Hepatocyte (in vitro differentiated cells): ENCODE measurements around the gene ADGRV1. TPM values are rescaled to one million over a fixed set of nuclear protein-coding genes. Genes with fewer than 3 reads are reported as not detected.

Source experiments
- DNase-seq: peaks from one replicate; pipeline ENCODE4 v3.0.0-alpha.2; 2016; ENCODE audit warnings: low spot score
- H2AFZ ChIP-seq: fragments of 200-600 bp; sonication (generic); 2 replicates; pipeline ENCODE4 v1.6.0; 2016; ENCODE audit warnings: antibody characterized with exemption, mild to moderate bottlenecking
- H3K27ac ChIP-seq: fragments of 200-600 bp; sonication (generic); 2 replicates; pipeline ENCODE4 v1.5.1; 2016; ENCODE audit warnings: mild to moderate bottlenecking
- H3K27me3 ChIP-seq: fragments of 200-600 bp; sonication (generic); 2 replicates; pipeline ENCODE4 v1.6.1; 2016
- H3K36me3 ChIP-seq: fragments of 200-600 bp; sonication (generic); replicated peaks from 2 replicates; pipeline ENCODE4 v1.5.1; 2016; ENCODE audit warnings: low read depth; ENCODE audit not compliant: insufficient read depth
- H3K4me1 ChIP-seq: fragments of 200-600 bp; sonication (generic); 2 replicates; pipeline ENCODE4 v1.5.1; 2016; ENCODE audit warnings: mild to moderate bottlenecking, moderate library complexity; ENCODE audit not compliant: insufficient read depth
- H3K4me2 ChIP-seq: fragments of 200-600 bp; sonication (generic); 2 replicates; pipeline ENCODE4 v1.6.0; 2016
- H3K4me3 ChIP-seq: fragments of 200-600 bp; sonication (generic); 2 replicates; pipeline ENCODE4 v1.5.1; 2016; ENCODE audit warnings: mild to moderate bottlenecking
- H3K79me2 ChIP-seq: fragments of 200-600 bp; sonication (generic); 2 replicates; pipeline ENCODE4 v1.6.0; 2017; ENCODE audit warnings: mild to moderate bottlenecking
- H3K9me2 ChIP-seq: fragments of 200-600 bp; sonication (generic); replicated peaks from 2 replicates; pipeline ENCODE4 v1.6.0; 2017; ENCODE audit warnings: mild to moderate bottlenecking; ENCODE audit not compliant: insufficient read depth
- H3K9me3 ChIP-seq: fragments of 200-600 bp; sonication (generic); 2 replicates; pipeline ENCODE4 v1.5.1; 2016; ENCODE audit warnings: low read depth, mild to moderate bottlenecking
- H4K20me1 ChIP-seq: fragments of 200-600 bp; sonication (generic); 2 replicates; pipeline ENCODE4 v1.6.0; 2016; ENCODE audit warnings: mild to moderate bottlenecking; ENCODE audit not compliant: insufficient read depth, poor library complexity, severe bottlenecking
- EZH2 ChIP-seq: fragments of 200-600 bp; sonication (generic); IDR thresholded peaks from 2 replicates; pipeline ENCODE4 v1.6.1; 2016; ENCODE audit warnings: antibody characterized with exemption, mild to moderate bottlenecking, borderline replicate concordance
- EZH2phosphoT487 ChIP-seq: fragments of 200-600 bp; sonication (generic); IDR thresholded peaks from one replicate; pipeline ENCODE4 v1.6.1; 2018; ENCODE audit warnings: antibody characterized with exemption, mild to moderate bottlenecking, low read depth, moderate library complexity; ENCODE audit not compliant: unreplicated experiment, severe bottlenecking
- WGBS: methylation state at CpG from one replicate; pipeline ENCODE4 v1.1.6; 2016; ENCODE audit warnings: low lambda C conversion rate; ENCODE audit errors: missing lambda C conversion rate; 5-methylcytosine and 5-hydroxymethylcytosine counted together
- polyA plus RNA-seq: library from polyadenylated mRNA; unstranded; fragments of >200 nt; fragmentation: Nextera tagmentation; extraction: Ambion mirVana; gene quantifications from 2 replicates; pipeline ENCODE4 v1.2.1, GENCODE V29; 2016
- total RNA-seq: library from RNA; depleted of rRNA; stranded (reverse); fragments of >200 nt; gene quantifications from 2 replicates; pipeline ENCODE4 v1.2.3, GENCODE V29; 2014
- TF ChIP-seq, protein P1 (sequence below): fragments of 200-600 bp; sonication (generic); IDR thresholded peaks from 2 replicates; pipeline ENCODE4 v1.5.1; 2016; ENCODE audit warnings: antibody characterized with exemption, mild to moderate bottlenecking; ENCODE audit not compliant: poor library complexity

ADGRV1 gene
- total and polyA plus RNA-seq, 2 experiments from 2014 or later, result 74.9 to 88.3 TPM

DNA sequence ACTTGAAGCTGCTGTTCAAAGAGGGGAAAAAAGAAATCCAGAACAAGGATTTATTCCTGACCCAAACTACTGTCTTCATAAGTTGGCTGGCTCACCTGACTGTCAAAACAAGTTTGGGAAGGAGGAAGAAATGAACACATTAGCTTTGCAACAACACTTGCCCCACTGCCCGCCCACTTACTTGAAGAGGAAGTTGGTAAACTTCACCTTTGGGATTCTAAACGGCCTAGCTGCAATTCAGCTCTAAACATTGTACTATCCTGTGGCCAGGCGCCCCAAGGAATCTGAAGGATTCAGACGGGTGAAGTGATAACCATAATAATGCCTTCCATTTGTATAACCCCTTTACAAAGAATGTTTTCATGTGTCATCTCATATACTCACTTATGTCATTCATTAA, 625.1 kb downstream of the ADGRV1 start:
- H3K36me3 ChIP-seq, result no peaks in the 10 kb centered on the region
- H3K79me2 ChIP-seq, result no peaks in the 10 kb centered on the region
- no peaks in the 10 kb centered on the region for H3K27me3 ChIP-seq
- H3K9me2 ChIP-seq, result no peaks in the 10 kb centered on the region
- H2AFZ ChIP-seq, result peak overlapping the region; percentile 8
- H3K9me3 ChIP-seq, result no peaks in the 10 kb centered on the region
- no peak overlapping the region for H3K4me3 ChIP-seq
- TF ChIP-seq EZH2phosphoT487, result no peak
- TF ChIP-seq, protein P1, sequence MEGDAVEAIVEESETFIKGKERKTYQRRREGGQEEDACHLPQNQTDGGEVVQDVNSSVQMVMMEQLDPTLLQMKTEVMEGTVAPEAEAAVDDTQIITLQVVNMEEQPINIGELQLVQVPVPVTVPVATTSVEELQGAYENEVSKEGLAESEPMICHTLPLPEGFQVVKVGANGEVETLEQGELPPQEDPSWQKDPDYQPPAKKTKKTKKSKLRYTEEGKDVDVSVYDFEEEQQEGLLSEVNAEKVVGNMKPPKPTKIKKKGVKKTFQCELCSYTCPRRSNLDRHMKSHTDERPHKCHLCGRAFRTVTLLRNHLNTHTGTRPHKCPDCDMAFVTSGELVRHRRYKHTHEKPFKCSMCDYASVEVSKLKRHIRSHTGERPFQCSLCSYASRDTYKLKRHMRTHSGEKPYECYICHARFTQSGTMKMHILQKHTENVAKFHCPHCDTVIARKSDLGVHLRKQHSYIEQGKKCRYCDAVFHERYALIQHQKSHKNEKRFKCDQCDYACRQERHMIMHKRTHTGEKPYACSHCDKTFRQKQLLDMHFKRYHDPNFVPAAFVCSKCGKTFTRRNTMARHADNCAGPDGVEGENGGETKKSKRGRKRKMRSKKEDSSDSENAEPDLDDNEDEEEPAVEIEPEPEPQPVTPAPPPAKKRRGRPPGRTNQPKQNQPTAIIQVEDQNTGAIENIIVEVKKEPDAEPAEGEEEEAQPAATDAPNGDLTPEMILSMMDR, result no peak
- TF ChIP-seq EZH2, result no peak
- no peaks in the 10 kb centered on the region for H4K20me1 ChIP-seq
- no peak for DNase-seq
- H3K4me2 ChIP-seq, result no peak overlapping the region
- WGBS, result 73% methylated on average over 4 of the region's 4 CpGs
- H3K27ac ChIP-seq, result no peak overlapping the region
- H3K4me1 ChIP-seq, result no peaks in the 10 kb centered on the region

DNA sequence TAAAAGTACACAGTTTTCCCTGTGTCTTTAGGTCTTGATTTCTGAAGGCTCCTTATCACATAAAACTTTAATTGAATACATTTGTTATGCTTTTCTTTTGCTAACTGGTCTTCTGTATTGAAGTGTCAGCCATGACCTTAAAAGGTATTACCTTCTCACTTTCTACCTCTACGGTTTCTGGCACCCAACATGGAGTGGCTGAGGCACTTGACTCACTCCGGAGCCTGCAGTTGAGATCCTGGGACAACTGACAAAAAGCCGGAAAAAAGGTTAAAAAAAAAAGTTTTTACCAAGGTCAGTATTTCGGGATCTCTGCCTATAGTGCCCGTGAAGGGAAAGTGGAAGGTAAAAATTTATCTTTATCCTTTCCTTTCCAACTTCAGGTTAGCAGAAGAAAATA, 627.5 kb downstream of the ADGRV1 start:
- no peaks in the 10 kb centered on the region for H3K36me3 ChIP-seq
- no peak overlapping the region for H3K27ac ChIP-seq
- TF ChIP-seq EZH2phosphoT487 (no peak), EZH2 (no peak)
- TF ChIP-seq, protein P1, result no peak
- H2AFZ ChIP-seq, result no peak overlapping the region
- H3K79me2 ChIP-seq, result no peaks in the 10 kb centered on the region
- 87% methylated on average over 5 of the region's 5 CpGs for WGBS
- no peak overlapping the region for H3K4me2 ChIP-seq
- H4K20me1 ChIP-seq, result no peaks in the 10 kb centered on the region
- H3K9me3 ChIP-seq, result no peaks in the 10 kb centered on the region
- H3K27me3 ChIP-seq, result no peaks in the 10 kb centered on the region
- H3K9me2 ChIP-seq, result no peaks in the 10 kb centered on the region
- H3K4me1 ChIP-seq, result peaks cover 22% of the 10 kb centered on the region
- DNase-seq, result no peak
- H3K4me3 ChIP-seq, result no peak overlapping the region

DNA sequence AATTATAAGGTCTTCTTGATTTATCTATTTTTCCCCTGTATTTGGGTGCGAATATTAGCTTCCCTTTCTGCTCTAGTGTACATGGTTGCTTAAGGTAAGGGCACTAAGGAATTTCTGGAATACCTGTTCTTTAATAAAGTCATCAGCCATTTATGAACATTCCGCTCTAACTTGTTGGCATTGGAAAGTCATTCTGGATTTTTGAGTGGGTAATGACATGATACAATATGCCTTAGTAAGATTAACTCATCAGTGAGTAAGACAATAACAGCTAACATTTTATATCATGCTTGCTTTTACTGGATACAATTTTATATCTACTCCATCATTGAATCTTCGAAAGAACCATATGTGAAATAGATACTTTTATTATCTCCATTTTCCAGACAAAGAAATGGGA, 628.4 kb downstream of the ADGRV1 start:
- Histone ChIP-seq H3K27me3 (no peaks in the 10 kb centered on the region), H3K27ac (no peak overlapping the region), H4K20me1 (no peaks in the 10 kb centered on the region), H3K36me3 (no peaks in the 10 kb centered on the region), H3K4me1 (peaks cover 22% of the 10 kb centered on the region), H2AFZ (no peak overlapping the region), H3K9me3 (no peaks in the 10 kb centered on the region), H3K79me2 (no peaks in the 10 kb centered on the region), H3K4me2 (no peak overlapping the region), H3K9me2 (no peaks in the 10 kb centered on the region), H3K4me3 (no peak overlapping the region)
- WGBS, result 96% methylated on average over 3 of the region's 3 CpGs
- DNase-seq, result no peak
- TF ChIP-seq EZH2phosphoT487 (no peak), EZH2 (no peak)
- TF ChIP-seq, protein P1, result no peak

DNA sequence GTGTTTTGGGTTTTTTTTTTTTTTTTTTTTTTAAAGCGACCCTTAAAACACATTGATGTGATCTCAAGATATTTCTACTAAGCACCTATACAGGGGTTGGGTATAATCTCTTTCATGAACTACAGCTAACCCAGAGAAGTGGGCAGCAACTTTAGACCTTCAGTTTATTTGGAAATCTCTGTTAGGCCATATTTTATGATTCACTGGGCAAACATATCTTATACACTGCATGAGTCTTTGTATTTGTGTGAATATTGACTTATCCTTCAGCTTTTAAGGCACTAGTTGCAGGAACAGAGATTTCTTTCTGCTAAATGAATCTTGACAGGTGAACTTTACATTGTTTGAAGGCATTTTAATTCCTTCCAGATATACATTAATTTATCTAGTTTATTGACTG, 630.2 kb downstream of the ADGRV1 start:
- H3K4me3 ChIP-seq, result no peak overlapping the region
- H3K27me3 ChIP-seq, result no peaks in the 10 kb centered on the region
- H3K9me3 ChIP-seq, result no peaks in the 10 kb centered on the region
- H3K79me2 ChIP-seq, result no peaks in the 10 kb centered on the region
- WGBS, result 100% methylated on average over 1 of the region's 1 CpG
- H3K27ac ChIP-seq, result peak overlapping the region; percentile 68
- no peaks in the 10 kb centered on the region for H3K36me3 ChIP-seq
- H4K20me1 ChIP-seq, result no peaks in the 10 kb centered on the region
- no peak overlapping the region for H2AFZ ChIP-seq
- no peaks in the 10 kb centered on the region for H3K9me2 ChIP-seq
- no peak for DNase-seq
- peaks cover 22% of the 10 kb centered on the region for H3K4me1 ChIP-seq
- TF ChIP-seq, protein P1, result no peak
- TF ChIP-seq EZH2 (no peak), EZH2phosphoT487 (no peak)
- H3K4me2 ChIP-seq, result peak overlapping the region; percentile 17
